HFFc6 (cell line): ENCODE measurements around the gene ZSCAN5C. TPM values are rescaled to one million over a fixed set of nuclear protein-coding genes. Genes with fewer than 3 reads are reported as not detected.
"Not testable (repeated sequence)": the region's sequence is repeated elsewhere in the genome, so short reads cannot be mapped to it uniquely, and the experiment has no call there.

ENCODE experiments used
- DNase-seq: peaks from one replicate; pipeline ENCODE4 v3.0.0-alpha.2; 2018
- H3K27ac Mint-ChIP-seq: 2 replicates; pipeline ENCODE4 v1.8.0; 2020; ENCODE audit warnings: mild to moderate bottlenecking, mixed read lengths
- H3K27me3 Mint-ChIP-seq: 2 replicates; pipeline ENCODE4 v1.8.0; 2021; ENCODE audit warnings: mild to moderate bottlenecking, moderate library complexity, mixed read lengths; ENCODE audit not compliant: insufficient read depth
- H3K36me3 Mint-ChIP-seq: 2 replicates; pipeline ENCODE4 v1.8.0; 2021; ENCODE audit warnings: low read depth, mixed read lengths
- H3K4me1 Mint-ChIP-seq: 2 replicates; pipeline ENCODE4 v1.8.0; 2020; ENCODE audit warnings: low read depth, mixed read lengths
- H3K4me3 Mint-ChIP-seq: 2 replicates; pipeline ENCODE4 v1.8.0; 2020; ENCODE audit warnings: mild to moderate bottlenecking, moderate library complexity, mixed read lengths
- H3K9me3 Mint-ChIP-seq: 2 replicates; pipeline ENCODE4 v1.8.0; 2020; ENCODE audit warnings: mild to moderate bottlenecking, mixed read lengths
- total RNA-seq, 6 experiments: library from RNA; stranded (reverse); fragmentation: NEBNext Ultra II Directional; extraction: Animal tissue kit (Norgen Biotek cat#: 25700); gene quantifications; 2 replicates in 1 of 6; 3 replicates in 5 of 6; pipeline ENCODE4 v1.2.3, GENCODE V29; 2021
- TF ChIP-seq, protein P1 (sequence below): fragments of 200-600 bp; sonication (generic); IDR thresholded peaks from 2 replicates; pipeline ENCODE4 v1.5.0; 2021; ENCODE audit warnings: antibody characterized with exemption, mild to moderate bottlenecking

ZSCAN5C gene
- total RNA-seq, 6 experiments from 2014 or later, result not detected

DNA sequence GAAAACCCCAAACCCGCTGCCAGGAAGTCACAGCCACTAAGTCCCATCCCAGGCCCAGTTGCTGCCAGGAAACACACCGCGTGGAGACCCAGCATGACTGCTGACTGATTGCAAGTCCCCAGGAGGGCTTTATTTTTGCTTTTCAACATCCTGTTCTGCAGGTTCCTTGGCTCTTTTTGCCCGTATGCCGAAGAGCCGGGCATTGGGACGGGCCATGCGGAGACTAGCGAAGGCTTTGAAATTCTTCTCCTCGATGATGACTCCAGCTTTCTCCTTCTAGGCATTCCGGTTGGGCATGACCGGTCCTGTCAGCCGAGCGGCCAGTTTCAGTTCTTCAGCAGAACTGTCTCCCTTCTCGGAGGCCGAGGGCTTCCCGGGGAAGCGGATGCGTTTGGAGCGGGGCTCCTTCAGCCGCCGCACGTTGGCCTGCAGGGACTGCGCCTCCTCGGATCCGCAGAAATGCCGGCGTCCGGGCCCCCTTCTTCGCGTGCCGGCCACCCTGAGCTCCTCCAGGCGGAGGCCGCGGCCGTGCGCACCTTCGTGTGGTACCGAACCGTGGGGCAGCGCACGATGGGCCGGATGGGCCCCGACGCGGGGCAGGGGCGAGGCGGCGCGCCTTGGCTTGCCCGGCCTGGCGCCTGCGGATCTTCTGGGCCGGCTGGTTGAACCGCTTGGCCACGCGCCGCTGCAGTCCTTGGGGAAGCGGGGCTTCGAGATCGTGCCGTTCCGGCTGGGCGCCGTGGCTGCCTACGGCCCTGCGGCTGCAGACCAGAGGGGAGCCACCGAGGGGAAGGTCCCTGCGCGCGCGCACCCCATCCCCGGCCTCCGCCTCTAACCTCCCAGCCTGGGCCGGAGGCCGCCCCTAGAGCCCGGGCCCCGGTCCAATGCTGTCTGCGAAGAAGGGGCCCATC lies 15.2 kb downstream of the ZSCAN5C start:
- no peak overlapping the region for H3K27ac Mint-ChIP-seq

GRCh38 chr19:56218961-56219360 lies 16.9 kb downstream of the ZSCAN5C start:
- no peak for DNase-seq
- Mint-ChIP-seq H3K9me3 (peaks cover 38% of the 10 kb centered on the region), H3K27ac (no peak overlapping the region), H3K36me3 (peaks cover 23% of the 10 kb centered on the region), H3K27me3 (peaks cover 1% of the 10 kb centered on the region), H3K4me3 (no peak overlapping the region), H3K4me1 (no peaks in the 10 kb centered on the region)
- TF ChIP-seq, protein P1, sequence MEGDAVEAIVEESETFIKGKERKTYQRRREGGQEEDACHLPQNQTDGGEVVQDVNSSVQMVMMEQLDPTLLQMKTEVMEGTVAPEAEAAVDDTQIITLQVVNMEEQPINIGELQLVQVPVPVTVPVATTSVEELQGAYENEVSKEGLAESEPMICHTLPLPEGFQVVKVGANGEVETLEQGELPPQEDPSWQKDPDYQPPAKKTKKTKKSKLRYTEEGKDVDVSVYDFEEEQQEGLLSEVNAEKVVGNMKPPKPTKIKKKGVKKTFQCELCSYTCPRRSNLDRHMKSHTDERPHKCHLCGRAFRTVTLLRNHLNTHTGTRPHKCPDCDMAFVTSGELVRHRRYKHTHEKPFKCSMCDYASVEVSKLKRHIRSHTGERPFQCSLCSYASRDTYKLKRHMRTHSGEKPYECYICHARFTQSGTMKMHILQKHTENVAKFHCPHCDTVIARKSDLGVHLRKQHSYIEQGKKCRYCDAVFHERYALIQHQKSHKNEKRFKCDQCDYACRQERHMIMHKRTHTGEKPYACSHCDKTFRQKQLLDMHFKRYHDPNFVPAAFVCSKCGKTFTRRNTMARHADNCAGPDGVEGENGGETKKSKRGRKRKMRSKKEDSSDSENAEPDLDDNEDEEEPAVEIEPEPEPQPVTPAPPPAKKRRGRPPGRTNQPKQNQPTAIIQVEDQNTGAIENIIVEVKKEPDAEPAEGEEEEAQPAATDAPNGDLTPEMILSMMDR, result no peak

More for the DNA sequence above, 15.2 kb downstream of the ZSCAN5C start:
- H3K36me3 Mint-ChIP-seq, result peaks cover 17% of the 10 kb centered on the region
- peaks cover 40% of the 10 kb centered on the region for H3K9me3 Mint-ChIP-seq
- TF ChIP-seq, protein P1, result no peak
- no peak overlapping the region for H3K4me3 Mint-ChIP-seq
- H3K4me1 Mint-ChIP-seq, result no peaks in the 10 kb centered on the region
- no peak for DNase-seq
- H3K27me3 Mint-ChIP-seq, result no peaks in the 10 kb centered on the region; the same call in 1 of the 2 replicates

- H3K9me3 Mint-ChIP-seq, result peaks cover 31% of the 10 kb centered on the region
- TF ChIP-seq, protein P1, result peak; percentile 32; the same call in 1 of the 2 replicates
- H3K27me3 Mint-ChIP-seq, H3K4me1 Mint-ChIP-seq, H3K4me3 Mint-ChIP-seq, DNase-seq, H3K27ac Mint-ChIP-seq: not testable (repeated sequence)
- H3K36me3 Mint-ChIP-seq, result peaks cover 23% of the 10 kb centered on the region
Observed at GRCh38 chr19:56221442-56221841, 19.4 kb downstream of the ZSCAN5C start.

DNA sequence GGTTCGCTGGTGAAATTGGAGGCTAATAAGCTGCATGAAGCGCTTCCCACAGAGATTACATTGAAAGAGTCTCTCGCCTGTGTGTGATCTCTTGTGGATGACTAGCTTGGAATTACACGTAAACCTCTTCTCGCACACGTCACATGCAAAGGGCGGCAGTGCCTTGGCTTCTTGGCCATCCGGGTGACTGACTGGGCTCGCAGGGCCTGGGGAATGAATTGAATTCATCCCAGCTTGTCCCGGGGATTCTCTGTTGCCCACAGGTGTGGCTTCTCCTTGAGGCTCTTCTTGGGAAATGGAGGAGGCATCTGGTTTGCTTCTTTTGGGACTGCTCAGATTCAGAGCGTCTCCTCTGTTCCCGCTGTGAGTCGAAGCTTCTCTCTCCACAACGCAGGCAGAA lies 19.8 kb downstream of the ZSCAN5C start:
- no peak overlapping the region for H3K4me3 Mint-ChIP-seq
- peaks cover 31% of the 10 kb centered on the region for H3K9me3 Mint-ChIP-seq
- H3K4me1 Mint-ChIP-seq, result no peaks in the 10 kb centered on the region
- H3K27me3 Mint-ChIP-seq, result peaks cover 1% of the 10 kb centered on the region
- no peak for DNase-seq
- TF ChIP-seq, protein P1, result no peak
- H3K36me3 Mint-ChIP-seq, result peaks cover 23% of the 10 kb centered on the region
- no peak overlapping the region for H3K27ac Mint-ChIP-seq

- Mint-ChIP-seq H3K4me3 (no peak overlapping the region), H3K27ac (no peak overlapping the region), H3K9me3 (peaks cover 29% of the 10 kb centered on the region), H3K27me3 (peaks cover 1% of the 10 kb centered on the region; the same call in 1 of the 2 replicates), H3K4me1 (no peaks in the 10 kb centered on the region), H3K36me3 (peaks cover 21% of the 10 kb centered on the region)
- no peak for DNase-seq
- TF ChIP-seq, protein P1, result no peak
Observed at GRCh38 chr19:56222901-56223300, 20.8 kb downstream of the ZSCAN5C start.
